ENCODE results near the gene SLC26A6. TPM values are rescaled to one million over a fixed set of nuclear protein-coding genes. Genes with fewer than 3 reads are reported as not detected.

The SLC26A6 gene
- total RNA-seq, 1 experiment from 2014 or later = 47.4 TPM

- CTCF ChIA-PET = interaction anchor here (0.7 to 2.2 kb wide), 5 partner anchors 10 to 320 kb away, joined by 3 to 8 read pairs (median 3); partner anchors contain the start of gene SLC26A6
- no peak for TF ChIP-seq CTCF (IDR thresholded peaks at IDR 0.05; ENCODE audit: unreplicated experiment)
- Mint-ChIP-seq H3K27ac (ENCODE audit: low read depth, unreplicated experiment) (peak overlapping the region; percentile 59), H3K4me3 (ENCODE audit: unreplicated experiment) (no peak overlapping the region), H3K27me3 (ENCODE audit: insufficient read depth, unreplicated experiment) (no peaks in the 10 kb centered on the region), H3K36me3 (ENCODE audit: insufficient read depth, unreplicated experiment) (peaks cover 77% of the 10 kb centered on the region), H3K4me1 (ENCODE audit: insufficient read depth, unreplicated experiment) (peaks cover 50% of the 10 kb centered on the region), H3K9me3 (ENCODE audit: unreplicated experiment) (no peaks in the 10 kb centered on the region)
- intact Hi-C loops (cut with micrococcal nuclease) = no loop called here
- no peak for DNase-seq (ENCODE audit: unreplicated experiment)
- BruUV-seq (replicated peaks) = no TSS peak
- POLR2A ChIA-PET = interaction anchor here (0.5 to 8.9 kb wide), 6 partner anchors 11 to 945 kb away, joined by 3 to 107 read pairs (median 4); partner anchors contain the start of genes SLC26A6 and UQCRC1
These were observed 34.3 kb downstream of the SLC26A6 start for GRCh38 chr3:48600711-48601621.

- CTCF ChIA-PET = interaction anchor here (0.5 to 2.5 kb wide), 8 partner anchors 34 to 440 kb away, joined by 3 to 22 read pairs (median 4); partner anchors contain the start of gene SLC26A6
- H3K27me3 Mint-ChIP-seq (ENCODE audit: insufficient read depth, unreplicated experiment) = no peaks in the 10 kb centered on the region
- intact Hi-C loops (cut with micrococcal nuclease) = loop anchor here (2.0 kb wide), 1 partner anchor 43 kb away; the partner anchor contains the start of gene PFKFB4
- peaks cover 54% of the 10 kb centered on the region for H3K4me1 Mint-ChIP-seq (ENCODE audit: insufficient read depth, unreplicated experiment)
- H3K27ac Mint-ChIP-seq (ENCODE audit: low read depth, unreplicated experiment) = peak overlapping the region; percentile 59
- H3K4me3 Mint-ChIP-seq (ENCODE audit: unreplicated experiment) = peak overlapping the region; percentile 50
- no peak for DNase-seq (ENCODE audit: unreplicated experiment)
- no peak for TF ChIP-seq CTCF (IDR thresholded peaks at IDR 0.05; ENCODE audit: unreplicated experiment)
- BruUV-seq (replicated peaks) = no TSS peak
- POLR2A ChIA-PET = interaction anchor here (0.6 to 8.9 kb wide), 37 partner anchors 8 to 1151 kb away, joined by 3 to 107 read pairs (median 5); partner anchors contain the start of genes ARIH2, ATRIP, CCDC51 and CELSR3
- peaks cover 64% of the 10 kb centered on the region for H3K36me3 Mint-ChIP-seq (ENCODE audit: insufficient read depth, unreplicated experiment)
- H3K9me3 Mint-ChIP-seq (ENCODE audit: unreplicated experiment) = no peaks in the 10 kb centered on the region
These were observed 35.6 kb downstream of the SLC26A6 start for GRCh38 chr3:48599509-48600285.

- peaks cover 58% of the 10 kb centered on the region for H3K36me3 Mint-ChIP-seq (ENCODE audit: insufficient read depth, unreplicated experiment)
- H3K4me3 Mint-ChIP-seq (ENCODE audit: unreplicated experiment) = peak overlapping the region; percentile 50
- peak; percentile 97 for DNase-seq (ENCODE audit: unreplicated experiment)
- BruUV-seq (replicated peaks) = TSS peak; percentile 42
- ChIA-PET CTCF (interaction anchor here (0.5 to 2.5 kb wide), 9 partner anchors 35 to 440 kb away, joined by 3 to 22 read pairs (median 4); partner anchors contain the start of gene SLC26A6), POLR2A (interaction anchor here (0.6 to 8.9 kb wide), 40 partner anchors 9 to 1151 kb away, joined by 3 to 107 read pairs (median 5); partner anchors contain the start of genes ARIH2, ATRIP, CCDC51 and CELSR3)
- H3K4me1 Mint-ChIP-seq (ENCODE audit: insufficient read depth, unreplicated experiment) = peaks cover 54% of the 10 kb centered on the region
- no peak for TF ChIP-seq CTCF (IDR thresholded peaks at IDR 0.05; ENCODE audit: unreplicated experiment)
- H3K27me3 Mint-ChIP-seq (ENCODE audit: insufficient read depth, unreplicated experiment) = no peaks in the 10 kb centered on the region
- intact Hi-C loops (cut with micrococcal nuclease) = loop anchor here (2.0 kb wide), 1 partner anchor 42 kb away; the partner anchor contains the start of gene PFKFB4
- H3K27ac Mint-ChIP-seq (ENCODE audit: low read depth, unreplicated experiment) = peak overlapping the region; percentile 59
- no peaks in the 10 kb centered on the region for H3K9me3 Mint-ChIP-seq (ENCODE audit: unreplicated experiment)
These were observed 36.2 kb downstream of the SLC26A6 start for GRCh38 chr3:48599077-48599501.

Data from MCF 10A (cell line).